ENCODE results near the gene PLA2G2E. TPM values are rescaled to one million over a fixed set of nuclear protein-coding genes. Genes with fewer than 3 reads are reported as not detected.
A peak's percentile ranks its signal among the peaks of the same experiment; 100 is the strongest.

The PLA2G2E gene
- polyA plus RNA-seq, 1 of the 3 experiments (the other 2 are of a cell fraction) = not detected

GRCh38 chr1:19918057-19918456, 5.4 kb downstream of the PLA2G2E start:
- Histone ChIP-seq H4K20me1 (ENCODE audit: insufficient read depth) (no peaks in the 10 kb centered on the region), H3K27ac (ENCODE audit: low read depth in 2 of 2, low read length in 1 of 2) (no peak overlapping the region), H3K4me3 (ENCODE audit: low read depth in 2 of 2, low read length in 1 of 2) (peak overlapping the region in 1 of 2 experiments; percentile 30; a peak in 1 of 4 replicates), H3K4me1 (ENCODE audit: control insufficient read depth in 1 of 2, insufficient read depth in 2 of 2, low read depth in 1 of 2, low read length in 1 of 2) (peaks cover 0 to 3% of the 10 kb centered on the region in 2 experiments; a peak in 1 of 4 replicates), H3F3A (replicated peaks; ENCODE audit: insufficient read depth) (no peaks in the 10 kb centered on the region), H2AFZ (ENCODE audit: low read depth) (no peak overlapping the region), H3K9me3 (no peaks in the 10 kb centered on the region), H3K27me3 (ENCODE audit: insufficient read depth) (no peaks in the 10 kb centered on the region), H3K9ac (no peak overlapping the region), H3K4me2 (no peak overlapping the region), H3K9me2 (no peaks in the 10 kb centered on the region), H3K36me3 (replicated peaks in 1 of 2; ENCODE audit: control insufficient read depth in 1 of 2, insufficient read depth in 2 of 2, low read length in 1 of 2) (peaks cover 5 to 13% of the 10 kb centered on the region in 2 experiments), H3K79me2 (ENCODE audit: insufficient read depth) (no peaks in the 10 kb centered on the region)
- peak; percentile 86 for DNase-seq
- ChIA-PET CTCF (interaction anchor here (0.5 to 14.7 kb wide), 40 partner anchors 9 to 1277 kb away, joined by 3 to 243 read pairs (median 4); partner anchors contain the start of genes OTUD3 and PLA2G2A), POLR2A (no interaction called here)
- 23% methylated on average over 6 of the region's 6 CpGs for WGBS (ENCODE audit: low lambda C conversion rate)
- TF ChIP-seq, protein P1, sequence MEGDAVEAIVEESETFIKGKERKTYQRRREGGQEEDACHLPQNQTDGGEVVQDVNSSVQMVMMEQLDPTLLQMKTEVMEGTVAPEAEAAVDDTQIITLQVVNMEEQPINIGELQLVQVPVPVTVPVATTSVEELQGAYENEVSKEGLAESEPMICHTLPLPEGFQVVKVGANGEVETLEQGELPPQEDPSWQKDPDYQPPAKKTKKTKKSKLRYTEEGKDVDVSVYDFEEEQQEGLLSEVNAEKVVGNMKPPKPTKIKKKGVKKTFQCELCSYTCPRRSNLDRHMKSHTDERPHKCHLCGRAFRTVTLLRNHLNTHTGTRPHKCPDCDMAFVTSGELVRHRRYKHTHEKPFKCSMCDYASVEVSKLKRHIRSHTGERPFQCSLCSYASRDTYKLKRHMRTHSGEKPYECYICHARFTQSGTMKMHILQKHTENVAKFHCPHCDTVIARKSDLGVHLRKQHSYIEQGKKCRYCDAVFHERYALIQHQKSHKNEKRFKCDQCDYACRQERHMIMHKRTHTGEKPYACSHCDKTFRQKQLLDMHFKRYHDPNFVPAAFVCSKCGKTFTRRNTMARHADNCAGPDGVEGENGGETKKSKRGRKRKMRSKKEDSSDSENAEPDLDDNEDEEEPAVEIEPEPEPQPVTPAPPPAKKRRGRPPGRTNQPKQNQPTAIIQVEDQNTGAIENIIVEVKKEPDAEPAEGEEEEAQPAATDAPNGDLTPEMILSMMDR (IDR thresholded peaks at IDR 0.05) = peak; percentile 95
- no peak for TF ChIP-seq SIN3A (IDR thresholded peaks at IDR 0.05; ENCODE audit: borderline replicate concordance, low read depth, low read length)
- TF ChIP-seq FOXM1 (IDR thresholded peaks at IDR 0.05; ENCODE audit: low read depth) = no peak
- TF ChIP-seq, protein P2, sequence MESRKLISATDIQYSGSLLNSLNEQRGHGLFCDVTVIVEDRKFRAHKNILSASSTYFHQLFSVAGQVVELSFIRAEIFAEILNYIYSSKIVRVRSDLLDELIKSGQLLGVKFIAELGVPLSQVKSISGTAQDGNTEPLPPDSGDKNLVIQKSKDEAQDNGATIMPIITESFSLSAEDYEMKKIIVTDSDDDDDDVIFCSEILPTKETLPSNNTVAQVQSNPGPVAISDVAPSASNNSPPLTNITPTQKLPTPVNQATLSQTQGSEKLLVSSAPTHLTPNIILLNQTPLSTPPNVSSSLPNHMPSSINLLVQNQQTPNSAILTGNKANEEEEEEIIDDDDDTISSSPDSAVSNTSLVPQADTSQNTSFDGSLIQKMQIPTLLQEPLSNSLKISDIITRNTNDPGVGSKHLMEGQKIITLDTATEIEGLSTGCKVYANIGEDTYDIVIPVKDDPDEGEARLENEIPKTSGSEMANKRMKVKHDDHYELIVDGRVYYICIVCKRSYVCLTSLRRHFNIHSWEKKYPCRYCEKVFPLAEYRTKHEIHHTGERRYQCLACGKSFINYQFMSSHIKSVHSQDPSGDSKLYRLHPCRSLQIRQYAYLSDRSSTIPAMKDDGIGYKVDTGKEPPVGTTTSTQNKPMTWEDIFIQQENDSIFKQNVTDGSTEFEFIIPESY (IDR thresholded peaks at IDR 0.05; ENCODE audit: borderline replicate concordance, low read depth) = no peak
- no peak for TF ChIP-seq EZH2phosphoT487 (IDR thresholded peaks at IDR 0.05; ENCODE audit: borderline replicate concordance, low read depth)
- peak; percentile 23 for TF ChIP-seq CHD2 (IDR thresholded peaks at IDR 0.05; ENCODE audit: low read length, partially characterized antibody)
- TF ChIP-seq EP300 (IDR thresholded peaks at IDR 0.05; ENCODE audit: borderline replicate concordance in 1 of 2, low read depth in 1 of 2, low read length in 1 of 2) = no peak
- no peak for TF ChIP-seq RFX5 (IDR thresholded peaks at IDR 0.05; ENCODE audit: low read length)
- TF ChIP-seq, protein P3, sequence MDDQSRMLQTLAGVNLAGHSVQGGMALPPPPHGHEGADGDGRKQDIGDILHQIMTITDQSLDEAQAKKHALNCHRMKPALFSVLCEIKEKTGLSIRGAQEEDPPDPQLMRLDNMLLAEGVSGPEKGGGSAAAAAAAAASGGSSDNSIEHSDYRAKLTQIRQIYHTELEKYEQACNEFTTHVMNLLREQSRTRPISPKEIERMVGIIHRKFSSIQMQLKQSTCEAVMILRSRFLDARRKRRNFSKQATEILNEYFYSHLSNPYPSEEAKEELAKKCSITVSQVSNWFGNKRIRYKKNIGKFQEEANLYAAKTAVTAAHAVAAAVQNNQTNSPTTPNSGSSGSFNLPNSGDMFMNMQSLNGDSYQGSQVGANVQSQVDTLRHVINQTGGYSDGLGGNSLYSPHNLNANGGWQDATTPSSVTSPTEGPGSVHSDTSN (IDR thresholded peaks at IDR 0.05) = no peak
- no peak for TF ChIP-seq YY1 (IDR thresholded peaks at IDR 0.05; ENCODE audit: low read depth)
- TF ChIP-seq, protein P4, sequence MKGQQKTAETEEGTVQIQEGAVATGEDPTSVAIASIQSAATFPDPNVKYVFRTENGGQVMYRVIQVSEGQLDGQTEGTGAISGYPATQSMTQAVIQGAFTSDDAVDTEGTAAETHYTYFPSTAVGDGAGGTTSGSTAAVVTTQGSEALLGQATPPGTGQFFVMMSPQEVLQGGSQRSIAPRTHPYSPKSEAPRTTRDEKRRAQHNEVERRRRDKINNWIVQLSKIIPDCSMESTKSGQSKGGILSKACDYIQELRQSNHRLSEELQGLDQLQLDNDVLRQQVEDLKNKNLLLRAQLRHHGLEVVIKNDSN (IDR thresholded peaks at IDR 0.05; ENCODE audit: borderline replicate concordance, low read depth) = no peak
- TF ChIP-seq TCF12 (IDR thresholded peaks at IDR 0.05) = no peak
- TF ChIP-seq MXI1 (IDR thresholded peaks at IDR 0.05; ENCODE audit: low read depth, low read length) = no peak
- TF ChIP-seq RAD21 (IDR thresholded peaks at IDR 0.05; ENCODE audit: low read length) = peak; percentile 94
- TF ChIP-seq TAF1 (IDR thresholded peaks at IDR 0.05; ENCODE audit: borderline replicate concordance, low read depth, low read length) = no peak
- TF ChIP-seq, protein P5, sequence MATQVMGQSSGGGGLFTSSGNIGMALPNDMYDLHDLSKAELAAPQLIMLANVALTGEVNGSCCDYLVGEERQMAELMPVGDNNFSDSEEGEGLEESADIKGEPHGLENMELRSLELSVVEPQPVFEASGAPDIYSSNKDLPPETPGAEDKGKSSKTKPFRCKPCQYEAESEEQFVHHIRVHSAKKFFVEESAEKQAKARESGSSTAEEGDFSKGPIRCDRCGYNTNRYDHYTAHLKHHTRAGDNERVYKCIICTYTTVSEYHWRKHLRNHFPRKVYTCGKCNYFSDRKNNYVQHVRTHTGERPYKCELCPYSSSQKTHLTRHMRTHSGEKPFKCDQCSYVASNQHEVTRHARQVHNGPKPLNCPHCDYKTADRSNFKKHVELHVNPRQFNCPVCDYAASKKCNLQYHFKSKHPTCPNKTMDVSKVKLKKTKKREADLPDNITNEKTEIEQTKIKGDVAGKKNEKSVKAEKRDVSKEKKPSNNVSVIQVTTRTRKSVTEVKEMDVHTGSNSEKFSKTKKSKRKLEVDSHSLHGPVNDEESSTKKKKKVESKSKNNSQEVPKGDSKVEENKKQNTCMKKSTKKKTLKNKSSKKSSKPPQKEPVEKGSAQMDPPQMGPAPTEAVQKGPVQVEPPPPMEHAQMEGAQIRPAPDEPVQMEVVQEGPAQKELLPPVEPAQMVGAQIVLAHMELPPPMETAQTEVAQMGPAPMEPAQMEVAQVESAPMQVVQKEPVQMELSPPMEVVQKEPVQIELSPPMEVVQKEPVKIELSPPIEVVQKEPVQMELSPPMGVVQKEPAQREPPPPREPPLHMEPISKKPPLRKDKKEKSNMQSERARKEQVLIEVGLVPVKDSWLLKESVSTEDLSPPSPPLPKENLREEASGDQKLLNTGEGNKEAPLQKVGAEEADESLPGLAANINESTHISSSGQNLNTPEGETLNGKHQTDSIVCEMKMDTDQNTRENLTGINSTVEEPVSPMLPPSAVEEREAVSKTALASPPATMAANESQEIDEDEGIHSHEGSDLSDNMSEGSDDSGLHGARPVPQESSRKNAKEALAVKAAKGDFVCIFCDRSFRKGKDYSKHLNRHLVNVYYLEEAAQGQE (IDR thresholded peaks at IDR 0.05; ENCODE audit: low read depth, low read length) = no peak
- peak; percentile 87 for TF ChIP-seq SMC3 (IDR thresholded peaks at IDR 0.05; ENCODE audit: low read depth, low read length)
- no peak for TF ChIP-seq TEAD4 (IDR thresholded peaks at IDR 0.05; ENCODE audit: borderline replicate concordance, insufficient read depth)
- TF ChIP-seq FOXJ3 (CRISPR knock-in tag; IDR thresholded peaks at IDR 0.05) = no peak
- no peak for TF ChIP-seq GABPA (IDR thresholded peaks at IDR 0.05; ENCODE audit: low read depth)
- no peak for TF ChIP-seq ELF1 (IDR thresholded peaks at IDR 0.05)

Data from SK-N-SH (cell line).